Liver (tissue), 3 donors: ENCODE data around the gene AUH.

Source experiments
- ATF3 ChIP-seq: IDR thresholded peaks from 2 replicates; pipeline ENCODE4 v1.6.1; 2016; ENCODE audit warnings: antibody characterized with exemption
- CTCF ChIP-seq: fragments of 150-350 bp; IDR thresholded peaks from 2 replicates; pipeline ENCODE4 v1.5.1; 2017; ENCODE audit warnings: improper control_type of control experiment, low read depth, low read length; ENCODE audit not compliant: missing input control
- EGR1 ChIP-seq, 2 donors: IDR thresholded peaks; 2 replicates each; pipeline ENCODE4 v1.6.1; 2016 to 2018; ENCODE audit warnings: antibody characterized with exemption in 2 of 2, low read depth in 2 of 2
- GABPA ChIP-seq, 2 donors: IDR thresholded peaks in 1 of 2; conservative IDR thresholded peaks in 1 of 2; 2 replicates each; pipeline ENCODE4 v1.6.1; 2016; ENCODE audit warnings: antibody characterized with exemption in 2 of 2, mild to moderate bottlenecking in 1 of 2, moderate library complexity in 1 of 2
- HNF4A ChIP-seq, 2 donors: conservative IDR thresholded peaks; 2 replicates each; pipeline ENCODE4 v1.6.1; 2016; ENCODE audit warnings: antibody characterized with exemption in 2 of 2, mild to moderate bottlenecking in 2 of 2
- JUND ChIP-seq, 2 donors: IDR thresholded peaks; 2 replicates each; pipeline ENCODE4 v1.6.1; 2016; ENCODE audit warnings: antibody characterized with exemption in 2 of 2
- MAX ChIP-seq: IDR thresholded peaks from 2 replicates; pipeline ENCODE4 v1.6.1; 2016; ENCODE audit warnings: antibody characterized with exemption
- RAD21 ChIP-seq, 2 donors: IDR thresholded peaks; 2 replicates each; pipeline ENCODE4 v1.6.1; 2016; ENCODE audit warnings: antibody characterized with exemption in 2 of 2, mild to moderate bottlenecking in 2 of 2
- REST ChIP-seq: IDR thresholded peaks from 2 replicates; pipeline ENCODE4 v1.6.1; 2016; ENCODE audit warnings: antibody characterized with exemption, mild to moderate bottlenecking
- RXRA ChIP-seq, 2 donors: IDR thresholded peaks; 2 replicates each; pipeline ENCODE4 v1.6.1; 2017 to 2018; ENCODE audit warnings: antibody characterized with exemption in 2 of 2, mild to moderate bottlenecking in 1 of 2
- SP1 ChIP-seq: IDR thresholded peaks from 2 replicates; pipeline ENCODE4 v1.6.1; 2018; ENCODE audit warnings: antibody characterized with exemption, mild to moderate bottlenecking
- TAF1 ChIP-seq: conservative IDR thresholded peaks from 2 replicates; pipeline ENCODE4 v1.6.1; 2016; ENCODE audit warnings: antibody characterized with exemption, mild to moderate bottlenecking
- YY1 ChIP-seq: IDR thresholded peaks from 2 replicates; pipeline ENCODE4 v1.6.1; 2016; ENCODE audit warnings: antibody characterized with exemption, mild to moderate bottlenecking
- donor health status: healthy.
- donor health status: healthy.

GRCh38 chr9:91181541-91181940 is 180.2 kb downstream of the AUH start:
- TF ChIP-seq YY1 (no peak), REST (no peak), CTCF (no peak), JUND (IDR thresholded peaks at IDR 0.05) (no peak), GABPA (IDR thresholded peaks at IDR 0.05 in 1 of 2, conservative IDR thresholded peaks at IDR 0.05 in 1 of 2) (no peak), ATF3 (no peak), TAF1 (no peak), RAD21 (IDR thresholded peaks at IDR 0.05) (no peak), RXRA (IDR thresholded peaks at IDR 0.05) (no peak), EGR1 (IDR thresholded peaks at IDR 0.05; ENCODE audit: low read depth in 2 of 2) (no peak), MAX (no peak), HNF4A (conservative IDR thresholded peaks at IDR 0.05) (no peak), SP1 (no peak)
